ENCODE data around the gene CALN1.
"Not testable (repeated sequence)": the region's sequence is repeated elsewhere in the genome, so short reads cannot be mapped to it uniquely, and the experiment has no call there.

Gene CALN1

GRCh38 chr7:72065764-72066163 lies 346.4 kb downstream of the CALN1 start:
- 100% methylated on average over 1 of the region's 1 CpG for WGBS
- H3K27me3 ChIP-seq (ENCODE audit: insufficient read depth, low read length); H3K9ac ChIP-seq (ENCODE audit: low read depth, low read length); H3K4me1 ChIP-seq (ENCODE audit: insufficient read depth, low read length); H3K27ac ChIP-seq (ENCODE audit: low read depth, low read length); H3K36me3 ChIP-seq (ENCODE audit: insufficient read depth, low read length); H3K9me3 ChIP-seq (ENCODE audit: insufficient read depth, low read depth, low read length); H3K4me3 ChIP-seq (ENCODE audit: low read length): not testable (repeated sequence)

GRCh38 chr7:72064916-72065315 lies 347.2 kb downstream of the CALN1 start:
- no peaks in the 10 kb centered on the region for H3K36me3 ChIP-seq (ENCODE audit: insufficient read depth, low read length)
- H3K27ac ChIP-seq (ENCODE audit: low read depth, low read length), result no peak overlapping the region
- no peaks in the 10 kb centered on the region for H3K4me1 ChIP-seq (ENCODE audit: insufficient read depth, low read length)
- no peak overlapping the region for H3K9ac ChIP-seq (ENCODE audit: low read depth, low read length)
- H3K9me3 ChIP-seq (ENCODE audit: insufficient read depth, low read depth, low read length), result peaks cover 2% of the 10 kb centered on the region; the same call in 1 of the 2 replicates
- no peak overlapping the region for H3K4me3 ChIP-seq (ENCODE audit: low read length)
- no peaks in the 10 kb centered on the region for H3K27me3 ChIP-seq (ENCODE audit: insufficient read depth, low read length)

- peaks cover 2% of the 10 kb centered on the region; the same call in 1 of the 2 replicates for H3K9me3 ChIP-seq (ENCODE audit: insufficient read depth, low read depth, low read length)
- no peak overlapping the region for H3K27ac ChIP-seq (ENCODE audit: low read depth, low read length)
- no peaks in the 10 kb centered on the region for H3K27me3 ChIP-seq (ENCODE audit: insufficient read depth, low read length)
- no peak overlapping the region for H3K4me3 ChIP-seq (ENCODE audit: low read length)
- no peaks in the 10 kb centered on the region for H3K4me1 ChIP-seq (ENCODE audit: insufficient read depth, low read length)
- no peak overlapping the region for H3K9ac ChIP-seq (ENCODE audit: low read depth, low read length)
- no peaks in the 10 kb centered on the region for H3K36me3 ChIP-seq (ENCODE audit: insufficient read depth, low read length)
These were observed 348.8 kb downstream of the CALN1 start for GRCh38 chr7:72063330-72063729.

GRCh38 chr7:72062666-72063065 lies 349.5 kb downstream of the CALN1 start:
- Histone ChIP-seq H3K9ac (ENCODE audit: low read depth, low read length) (no peak overlapping the region), H3K9me3 (ENCODE audit: insufficient read depth, low read depth, low read length) (peaks cover 2% of the 10 kb centered on the region; the same call in 1 of the 2 replicates), H3K27ac (ENCODE audit: low read depth, low read length) (no peak overlapping the region), H3K36me3 (ENCODE audit: insufficient read depth, low read length) (no peaks in the 10 kb centered on the region), H3K4me3 (ENCODE audit: low read length) (no peak overlapping the region), H3K27me3 (ENCODE audit: insufficient read depth, low read length) (no peaks in the 10 kb centered on the region), H3K4me1 (ENCODE audit: insufficient read depth, low read length) (no peaks in the 10 kb centered on the region)
- 100% methylated on average over 1 of the region's 1 CpG for WGBS

GRCh38 chr7:72059925-72060324 lies 352.2 kb downstream of the CALN1 start:
- H3K9ac ChIP-seq (ENCODE audit: low read depth, low read length), result no peak overlapping the region
- no peaks in the 10 kb centered on the region for H3K4me1 ChIP-seq (ENCODE audit: insufficient read depth, low read length)
- 93% methylated on average over 3 of the region's 3 CpGs for WGBS
- no peaks in the 10 kb centered on the region for H3K27me3 ChIP-seq (ENCODE audit: insufficient read depth, low read length)
- H3K4me3 ChIP-seq (ENCODE audit: low read length), result no peak overlapping the region
- H3K27ac ChIP-seq (ENCODE audit: low read depth, low read length), result no peak overlapping the region
- peaks cover 2% of the 10 kb centered on the region; the same call in 1 of the 2 replicates for H3K9me3 ChIP-seq (ENCODE audit: insufficient read depth, low read depth, low read length)
- no peaks in the 10 kb centered on the region for H3K36me3 ChIP-seq (ENCODE audit: insufficient read depth, low read length)

GRCh38 chr7:72058579-72058978 lies 353.6 kb downstream of the CALN1 start:
- H3K9ac ChIP-seq (ENCODE audit: low read depth, low read length), result no peak overlapping the region

GRCh38 chr7:72057796-72058195 lies 354.3 kb downstream of the CALN1 start:
- Histone ChIP-seq H3K4me1 (ENCODE audit: insufficient read depth, low read length) (no peaks in the 10 kb centered on the region), H3K4me3 (ENCODE audit: low read length) (no peak overlapping the region), H3K9ac (ENCODE audit: low read depth, low read length) (no peak overlapping the region), H3K27ac (ENCODE audit: low read depth, low read length) (no peak overlapping the region), H3K9me3 (ENCODE audit: insufficient read depth, low read depth, low read length) (peaks cover 2% of the 10 kb centered on the region; the same call in 1 of the 2 replicates), H3K27me3 (ENCODE audit: insufficient read depth, low read length) (no peaks in the 10 kb centered on the region), H3K36me3 (ENCODE audit: insufficient read depth, low read length) (no peaks in the 10 kb centered on the region)
- 94% methylated on average over 11 of the region's 11 CpGs for WGBS

More at GRCh38 chr7:72058579-72058978, 353.6 kb downstream of the CALN1 start:
- Histone ChIP-seq H3K4me1 (ENCODE audit: insufficient read depth, low read length) (no peaks in the 10 kb centered on the region), H3K27me3 (ENCODE audit: insufficient read depth, low read length) (no peaks in the 10 kb centered on the region), H3K27ac (ENCODE audit: low read depth, low read length) (no peak overlapping the region), H3K4me3 (ENCODE audit: low read length) (no peak overlapping the region), H3K36me3 (ENCODE audit: insufficient read depth, low read length) (no peaks in the 10 kb centered on the region), H3K9me3 (ENCODE audit: insufficient read depth, low read depth, low read length) (peaks cover 2% of the 10 kb centered on the region; the same call in 1 of the 2 replicates)
- 90% methylated on average over 8 of the region's 8 CpGs for WGBS

GRCh38 chr7:72057231-72057630 lies 354.9 kb downstream of the CALN1 start:
- Histone ChIP-seq H3K9ac (ENCODE audit: low read depth, low read length) (no peak overlapping the region), H3K36me3 (ENCODE audit: insufficient read depth, low read length) (no peaks in the 10 kb centered on the region), H3K27ac (ENCODE audit: low read depth, low read length) (no peak overlapping the region), H3K9me3 (ENCODE audit: insufficient read depth, low read depth, low read length) (peaks cover 2% of the 10 kb centered on the region; the same call in 1 of the 2 replicates), H3K4me1 (ENCODE audit: insufficient read depth, low read length) (no peaks in the 10 kb centered on the region), H3K4me3 (ENCODE audit: low read length) (no peak overlapping the region), H3K27me3 (ENCODE audit: insufficient read depth, low read length) (no peaks in the 10 kb centered on the region)
- no CpG with 5 or more reads among the region's 2 CpGs for WGBS

GRCh38 chr7:72055426-72055825 lies 356.7 kb downstream of the CALN1 start:
- no peaks in the 10 kb centered on the region for H3K27me3 ChIP-seq (ENCODE audit: insufficient read depth, low read length)
- H3K9ac ChIP-seq (ENCODE audit: low read depth, low read length), result no peak overlapping the region
- peaks cover 2% of the 10 kb centered on the region; the same call in 1 of the 2 replicates for H3K9me3 ChIP-seq (ENCODE audit: insufficient read depth, low read depth, low read length)
- H3K4me3 ChIP-seq (ENCODE audit: low read length), result no peak overlapping the region
- 83% methylated on average over 1 of the region's 2 CpGs for WGBS
- no peak overlapping the region for H3K27ac ChIP-seq (ENCODE audit: low read depth, low read length)
- H3K36me3 ChIP-seq (ENCODE audit: insufficient read depth, low read length), result no peaks in the 10 kb centered on the region
- no peaks in the 10 kb centered on the region for H3K4me1 ChIP-seq (ENCODE audit: insufficient read depth, low read length)

- 100% methylated on average over 3 of the region's 4 CpGs for WGBS
- Histone ChIP-seq H3K4me3 (ENCODE audit: low read length) (no peak overlapping the region), H3K27ac (ENCODE audit: low read depth, low read length) (no peak overlapping the region), H3K4me1 (ENCODE audit: insufficient read depth, low read length) (no peaks in the 10 kb centered on the region), H3K9ac (ENCODE audit: low read depth, low read length) (no peak overlapping the region), H3K27me3 (ENCODE audit: insufficient read depth, low read length) (no peaks in the 10 kb centered on the region), H3K36me3 (ENCODE audit: insufficient read depth, low read length) (no peaks in the 10 kb centered on the region), H3K9me3 (ENCODE audit: insufficient read depth, low read depth, low read length) (no peaks in the 10 kb centered on the region)
These were observed 358.8 kb downstream of the CALN1 start for GRCh38 chr7:72053292-72053691.

- Histone ChIP-seq H3K27me3 (ENCODE audit: insufficient read depth, low read length) (no peaks in the 10 kb centered on the region), H3K9ac (ENCODE audit: low read depth, low read length) (no peak overlapping the region), H3K9me3 (ENCODE audit: insufficient read depth, low read depth, low read length) (no peaks in the 10 kb centered on the region), H3K36me3 (ENCODE audit: insufficient read depth, low read length) (no peaks in the 10 kb centered on the region), H3K4me3 (ENCODE audit: low read length) (no peak overlapping the region), H3K4me1 (ENCODE audit: insufficient read depth, low read length) (no peaks in the 10 kb centered on the region), H3K27ac (ENCODE audit: low read depth, low read length) (no peak overlapping the region)
These were observed 363.7 kb downstream of the CALN1 start for GRCh38 chr7:72048420-72048819.

- H3K9me3 ChIP-seq (ENCODE audit: insufficient read depth, low read depth, low read length), result no peaks in the 10 kb centered on the region
- WGBS, result 93% methylated on average over 3 of the region's 3 CpGs
- no peaks in the 10 kb centered on the region for H3K4me1 ChIP-seq (ENCODE audit: insufficient read depth, low read length)
- H3K4me3 ChIP-seq (ENCODE audit: low read length), result no peak overlapping the region
- no peak overlapping the region for H3K9ac ChIP-seq (ENCODE audit: low read depth, low read length)
- H3K27me3 ChIP-seq (ENCODE audit: insufficient read depth, low read length), result no peaks in the 10 kb centered on the region
- no peak overlapping the region for H3K27ac ChIP-seq (ENCODE audit: low read depth, low read length)
- no peaks in the 10 kb centered on the region for H3K36me3 ChIP-seq (ENCODE audit: insufficient read depth, low read length)
These were observed 369.3 kb downstream of the CALN1 start for GRCh38 chr7:72042855-72043254.

All from HUES64 (cell line).